Adrenal gland (tissue), 5 donors: ENCODE measurements around the gene PLCG2.

Experiments
- POLR2A ChIP-seq, 2 donors: fragments of 450-650 bp; IDR thresholded peaks; one replicate each; pipeline ENCODE4 v1.6.1; 2017; ENCODE audit warnings: antibody characterized with exemption in 2 of 2, mild to moderate bottlenecking in 2 of 2, moderate library complexity in 1 of 2
- TF ChIP-seq, protein P1 (sequence below), 6 experiments: fragments of 450-650 bp in 4 of 6; fragments of 200-600 bp in 2 of 6; sonication (generic) in 1 of 6; IDR thresholded peaks; 1 replicate in 5 of 6; 2 replicates in 1 of 6; pipeline versions ENCODE4 v1.5.1 to v1.8.0; 2016 to 2021; ENCODE audit warnings: antibody characterized with exemption in 6 of 6, mild to moderate bottlenecking in 2 of 6, moderate library complexity in 1 of 6
- donor health status: DM: no; HTN: no; CAD: no.

DNA sequence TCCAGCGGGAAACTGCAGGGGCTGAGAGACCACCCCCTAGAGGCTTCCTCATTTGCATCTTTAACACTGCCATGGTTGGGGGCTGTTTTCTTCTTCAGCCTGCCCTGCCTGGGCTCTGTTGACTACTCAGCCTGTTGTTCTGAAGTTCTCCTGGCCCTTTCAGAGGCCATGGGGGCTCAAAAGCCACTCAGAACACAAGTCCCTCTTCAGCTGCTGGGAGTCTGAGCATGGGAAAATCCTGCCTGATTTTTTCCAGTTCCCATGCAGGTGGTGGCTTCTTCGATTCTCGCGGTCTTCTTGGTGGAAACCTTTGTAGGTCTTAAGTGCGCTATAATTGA lies 36.3 kb downstream of the PLCG2 start:
- TF ChIP-seq, protein P1, sequence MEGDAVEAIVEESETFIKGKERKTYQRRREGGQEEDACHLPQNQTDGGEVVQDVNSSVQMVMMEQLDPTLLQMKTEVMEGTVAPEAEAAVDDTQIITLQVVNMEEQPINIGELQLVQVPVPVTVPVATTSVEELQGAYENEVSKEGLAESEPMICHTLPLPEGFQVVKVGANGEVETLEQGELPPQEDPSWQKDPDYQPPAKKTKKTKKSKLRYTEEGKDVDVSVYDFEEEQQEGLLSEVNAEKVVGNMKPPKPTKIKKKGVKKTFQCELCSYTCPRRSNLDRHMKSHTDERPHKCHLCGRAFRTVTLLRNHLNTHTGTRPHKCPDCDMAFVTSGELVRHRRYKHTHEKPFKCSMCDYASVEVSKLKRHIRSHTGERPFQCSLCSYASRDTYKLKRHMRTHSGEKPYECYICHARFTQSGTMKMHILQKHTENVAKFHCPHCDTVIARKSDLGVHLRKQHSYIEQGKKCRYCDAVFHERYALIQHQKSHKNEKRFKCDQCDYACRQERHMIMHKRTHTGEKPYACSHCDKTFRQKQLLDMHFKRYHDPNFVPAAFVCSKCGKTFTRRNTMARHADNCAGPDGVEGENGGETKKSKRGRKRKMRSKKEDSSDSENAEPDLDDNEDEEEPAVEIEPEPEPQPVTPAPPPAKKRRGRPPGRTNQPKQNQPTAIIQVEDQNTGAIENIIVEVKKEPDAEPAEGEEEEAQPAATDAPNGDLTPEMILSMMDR (IDR thresholded peaks at IDR 0.05), result no peak
- TF ChIP-seq POLR2A (IDR thresholded peaks at IDR 0.05), result no peak
